NCI-H510A treated with DMSO at 0.1 percent for 48 hours (cell line): ENCODE data around the gene FAR2.

ENCODE experiments used
- DNase-seq: peaks from one replicate; lab custom pipeline; 2025; lab: John Stamatoyannopoulos, UW

The FAR2 gene

GRCh38 chr12:29204521-29204920 is 55.4 kb downstream of the FAR2 start:
- DNase-seq = no peak

GRCh38 chr12:29207120-29207519 is 58.0 kb downstream of the FAR2 start:
- no peak for DNase-seq

- DNase-seq = no peak
These were observed 59.0 kb downstream of the FAR2 start for GRCh38 chr12:29208060-29208459.

GRCh38 chr12:29208936-29209701 is 60.0 kb downstream of the FAR2 start:
- no peak for DNase-seq

GRCh38 chr12:29211696-29212095 is 62.6 kb downstream of the FAR2 start:
- DNase-seq = no peak

GRCh38 chr12:29212682-29213403 is 63.8 kb downstream of the FAR2 start:
- no peak for DNase-seq

- no peak for DNase-seq
These were observed 67.2 kb downstream of the FAR2 start for GRCh38 chr12:29216266-29216665.

- no peak for DNase-seq
These were observed 67.9 kb downstream of the FAR2 start for GRCh38 chr12:29216797-29217575.

GRCh38 chr12:29220632-29221336 is 71.7 kb downstream of the FAR2 start:
- DNase-seq = no peak

GRCh38 chr12:29222200-29222599 is 73.1 kb downstream of the FAR2 start:
- DNase-seq = no peak

- no peak for DNase-seq
These were observed 74.3 kb downstream of the FAR2 start for GRCh38 chr12:29223426-29223825.

- no peak for DNase-seq
These were observed 75.0 kb downstream of the FAR2 start for GRCh38 chr12:29223956-29224543.

- DNase-seq = no peak
These were observed 75.5 kb downstream of the FAR2 start for GRCh38 chr12:29224572-29224971.

- DNase-seq = no peak
These were observed 76.8 kb downstream of the FAR2 start for GRCh38 chr12:29225834-29226233.

- DNase-seq = no peak
These were observed 77.5 kb downstream of the FAR2 start for GRCh38 chr12:29226616-29227015.

- DNase-seq = no peak
These were observed 79.5 kb downstream of the FAR2 start for GRCh38 chr12:29228474-29229157.

- no peak for DNase-seq
These were observed 80.1 kb downstream of the FAR2 start for GRCh38 chr12:29229158-29229505.

GRCh38 chr12:29229937-29230336 is 80.9 kb downstream of the FAR2 start:
- no peak for DNase-seq

GRCh38 chr12:29230800-29231560 is 81.9 kb downstream of the FAR2 start:
- DNase-seq = no peak

GRCh38 chr12:29232086-29232485 is 83.0 kb downstream of the FAR2 start:
- no peak for DNase-seq
